ENCODE measurements around the gene DPP6.
"Not testable (repeated sequence)": the region's sequence is repeated elsewhere in the genome, so short reads cannot be mapped to it uniquely, and the experiment has no call there.

DNA sequence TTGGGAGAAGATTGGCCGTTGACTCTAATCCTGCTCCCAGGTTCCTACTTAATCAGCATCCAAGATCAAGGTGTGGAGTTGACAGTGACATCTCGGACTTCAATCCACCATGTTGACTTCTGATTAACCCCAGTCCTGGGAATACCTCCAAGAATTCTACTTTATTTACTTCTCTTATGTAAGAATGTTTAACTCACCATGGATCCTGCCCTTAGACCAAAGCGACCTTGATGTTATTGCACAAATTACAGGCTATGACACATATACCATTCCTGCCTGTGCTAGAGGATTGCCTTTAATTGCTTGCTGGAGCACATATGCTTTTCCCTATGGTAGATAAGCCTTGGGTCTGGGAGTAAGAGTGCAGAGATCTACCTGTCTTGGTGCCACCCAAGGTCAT lies 28.1 kb downstream of the DPP6 start:
- TF ChIP-seq, protein P1, sequence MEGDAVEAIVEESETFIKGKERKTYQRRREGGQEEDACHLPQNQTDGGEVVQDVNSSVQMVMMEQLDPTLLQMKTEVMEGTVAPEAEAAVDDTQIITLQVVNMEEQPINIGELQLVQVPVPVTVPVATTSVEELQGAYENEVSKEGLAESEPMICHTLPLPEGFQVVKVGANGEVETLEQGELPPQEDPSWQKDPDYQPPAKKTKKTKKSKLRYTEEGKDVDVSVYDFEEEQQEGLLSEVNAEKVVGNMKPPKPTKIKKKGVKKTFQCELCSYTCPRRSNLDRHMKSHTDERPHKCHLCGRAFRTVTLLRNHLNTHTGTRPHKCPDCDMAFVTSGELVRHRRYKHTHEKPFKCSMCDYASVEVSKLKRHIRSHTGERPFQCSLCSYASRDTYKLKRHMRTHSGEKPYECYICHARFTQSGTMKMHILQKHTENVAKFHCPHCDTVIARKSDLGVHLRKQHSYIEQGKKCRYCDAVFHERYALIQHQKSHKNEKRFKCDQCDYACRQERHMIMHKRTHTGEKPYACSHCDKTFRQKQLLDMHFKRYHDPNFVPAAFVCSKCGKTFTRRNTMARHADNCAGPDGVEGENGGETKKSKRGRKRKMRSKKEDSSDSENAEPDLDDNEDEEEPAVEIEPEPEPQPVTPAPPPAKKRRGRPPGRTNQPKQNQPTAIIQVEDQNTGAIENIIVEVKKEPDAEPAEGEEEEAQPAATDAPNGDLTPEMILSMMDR (IDR thresholded peaks at IDR 0.05 in 4 of 5, conservative IDR thresholded peaks at IDR 0.05 in 1 of 5), result not testable (repeated sequence)
- not testable (repeated sequence) for TF ChIP-seq POLR2A (IDR thresholded peaks at IDR 0.05)
